Activated naive CD4-positive, alpha-beta T cell treated with anti-CD3 and anti-CD28 coated beads, Interleukin-2, amount 50 U/mL, for 16 hours (primary cell): Measurements from ENCODE around the gene OPN5.

ENCODE experiments used
- DNase-seq: peaks from one replicate; pipeline ENCODE4 v3.0.0-alpha.2; 2020

The OPN5 gene

GRCh38 chr6:47865206-47865605 lies 83.4 kb downstream of the OPN5 start:
- no peak for DNase-seq

GRCh38 chr6:47875593-47875992 lies 93.8 kb downstream of the OPN5 start:
- DNase-seq: no peak
